Aorta (tissue), 5 donors: ENCODE data around the gene C6orf62. TPM values are rescaled to one million over a fixed set of nuclear protein-coding genes. Genes with fewer than 3 reads are reported as not detected.
"Not testable (repeated sequence)": the region's sequence is repeated elsewhere in the genome, so short reads cannot be mapped to it uniquely, and the experiment has no call there.

ENCODE experiments used
- ATAC-seq: fragments of 200-7000 bp; cut with Tn5 transposase; one replicate; pipeline ENCODE4 v1.9.1; 2022; ENCODE audit warnings: moderate library complexity; ENCODE audit not compliant: low FRiP score
- DNase-seq, 2 donors: peaks; one replicate each; pipeline ENCODE4 v3.0.0-alpha.2; 2020
- H3K27ac ChIP-seq, 2 donors: one replicate each; pipeline ENCODE4 v1.5.1; 2013; ENCODE audit warnings: low read length in 2 of 2, mild to moderate bottlenecking in 2 of 2, moderate library complexity in 2 of 2, control low read depth in 1 of 2, inconsistent platforms in 1 of 2, low read depth in 1 of 2
- H3K27me3 ChIP-seq, 2 donors: one replicate each; pipeline ENCODE4 v1.6.1; 2013; ENCODE audit warnings: control low read depth in 1 of 2, low read length in 1 of 2, mild to moderate bottlenecking in 1 of 2, moderate library complexity in 1 of 2; ENCODE audit not compliant: insufficient read depth in 2 of 2, control insufficient read depth in 1 of 2
- H3K36me3 ChIP-seq, 2 donors: one replicate each; pipeline ENCODE4 v1.6.1; 2013; ENCODE audit warnings: control low read depth in 1 of 2, low read length in 1 of 2, mild to moderate bottlenecking in 1 of 2; ENCODE audit not compliant: insufficient read depth in 2 of 2, control insufficient read depth in 1 of 2
- H3K4me1 ChIP-seq, 2 donors: one replicate each; pipeline ENCODE4 v1.6.1; 2013; ENCODE audit warnings: low read length in 2 of 2, control low read depth in 1 of 2, mild to moderate bottlenecking in 1 of 2, moderate library complexity in 1 of 2; ENCODE audit not compliant: insufficient read depth in 2 of 2, control insufficient read depth in 1 of 2
- H3K4me3 ChIP-seq, 2 donors: one replicate each; pipeline ENCODE4 v1.5.1; 2013; ENCODE audit warnings: low read length in 2 of 2, control low read depth in 1 of 2, mild to moderate bottlenecking in 1 of 2
- H3K9me3 ChIP-seq: one replicate; pipeline ENCODE4 v1.6.1; 2013; ENCODE audit warnings: mild to moderate bottlenecking, low read length; ENCODE audit not compliant: control insufficient read depth
- WGBS, 2 donors: extraction: QIAGEN DNeasy Blood & Tissue Kit; methylation state at CpG; one replicate each; pipeline ENCODE4 v1.1.7; 2013; 5-methylcytosine and 5-hydroxymethylcytosine counted together
- intact Hi-C, 2 donors: fragments of 100-400 bp; cut with DNase I; formaldehyde crosslinking; loops; one replicate each; pipeline versions ENCODE4 v1.14.2 to v1.15.0; 2022
- polyA plus RNA-seq, 2 donors: library from polyadenylated mRNA; stranded (reverse); fragments of 200-250 nt; gene quantifications; one replicate each; pipeline ENCODE4 v1.2.3, GENCODE V29; 2013
- total RNA-seq, 2 donors: library from RNA; stranded (reverse); fragmentation: NEBNext Ultra II Directional; extraction: Animal tissue kit (Norgen Biotek cat#: 25700); gene quantifications; one replicate each; pipeline ENCODE4 v1.2.1, GENCODE V29; 2021
- donor health status: healthy with polysubstance abuse.
- donor health status: Bipolar disorder and iron deficiency.
- donor health status: DM: no; HTN: no; CAD: no.
- donor health status: DM: no; HTN: no; CAD: no.
- donor health status: DM: yes; HTN: yes; CAD: no.

Gene C6orf62
- total and polyA plus RNA-seq, 4 donors = 35.1 to 88.5 (median 57.2) TPM

- intact Hi-C loops = loop anchor here in 1 of 2 donors (10.0 kb wide), 1 partner anchor 97 kb away; the partner anchor contains the start of genes ACOT13 and TDP2
These were observed 42.4 kb upstream of the C6orf62 start for GRCh38 chr6:24761193-24761835.

GRCh38 chr6:24760210-24760609 is 41.3 kb upstream of the C6orf62 start:
- Histone ChIP-seq H3K4me1 (no peaks in the 10 kb centered on the region), H3K4me3 (no peak overlapping the region), H3K27ac (no peak overlapping the region), H3K27me3 (no peaks in the 10 kb centered on the region), H3K9me3 (no peaks in the 10 kb centered on the region), H3K36me3 (no peaks in the 10 kb centered on the region)
- WGBS, 2 donors = 93 to 94% methylated on average over 5 of the region's 5 CpGs
- DNase-seq (no peak), ATAC-seq (no peak)
- intact Hi-C loops = loop anchor here in 1 of 2 donors (10.0 kb wide), 1 partner anchor 95 kb away; the partner anchor contains the start of genes ACOT13 and TDP2

More at GRCh38 chr6:24761193-24761835, 42.4 kb upstream of the C6orf62 start:
- no peak overlapping the region for H3K4me3 ChIP-seq
- H3K36me3 ChIP-seq = no peaks in the 10 kb centered on the region
- DNase-seq = no peak
- H3K9me3 ChIP-seq = no peaks in the 10 kb centered on the region
- H3K4me1 ChIP-seq = no peaks in the 10 kb centered on the region
- no peak overlapping the region for H3K27ac ChIP-seq
- ATAC-seq = no peak
- 89 to 95% methylated on average over 17 of the region's 17 CpGs for WGBS, 2 donors
- H3K27me3 ChIP-seq = no peaks in the 10 kb centered on the region

GRCh38 chr6:24759718-24760117 is 40.8 kb upstream of the C6orf62 start:
- H3K27me3 ChIP-seq = no peaks in the 10 kb centered on the region
- WGBS, 2 donors = 94 to 95% methylated on average over 3 of the region's 3 CpGs
- DNase-seq = no peak
- H3K27ac ChIP-seq = no peak overlapping the region
- H3K4me1 ChIP-seq = no peaks in the 10 kb centered on the region
- no peak overlapping the region for H3K4me3 ChIP-seq
- H3K9me3 ChIP-seq = no peaks in the 10 kb centered on the region
- ATAC-seq = no peak
- intact Hi-C loops = loop anchor here in 1 of 2 donors (10.0 kb wide), 1 partner anchor 95 kb away; the partner anchor contains the start of genes ACOT13 and TDP2
- no peaks in the 10 kb centered on the region for H3K36me3 ChIP-seq

GRCh38 chr6:24757611-24758010 is 38.7 kb upstream of the C6orf62 start:
- no peaks in the 10 kb centered on the region for H3K36me3 ChIP-seq
- DNase-seq (no peak), ATAC-seq (no peak)
- H3K9me3 ChIP-seq = no peaks in the 10 kb centered on the region
- WGBS, 2 donors = 93 to 94% methylated on average over 6 of the region's 6 CpGs
- no peak overlapping the region for H3K27ac ChIP-seq
- intact Hi-C loops = no loop called here
- no peaks in the 10 kb centered on the region for H3K27me3 ChIP-seq
- no peak overlapping the region for H3K4me3 ChIP-seq
- no peaks in the 10 kb centered on the region for H3K4me1 ChIP-seq

GRCh38 chr6:24755279-24755678 is 36.3 kb upstream of the C6orf62 start:
- no peaks in the 10 kb centered on the region for H3K36me3 ChIP-seq
- H3K4me3 ChIP-seq = no peak overlapping the region
- no peak for ATAC-seq
- no peak overlapping the region for H3K27ac ChIP-seq
- no peaks in the 10 kb centered on the region for H3K4me1 ChIP-seq
- DNase-seq = no peak
- intact Hi-C loops = no loop called here
- no peaks in the 10 kb centered on the region for H3K9me3 ChIP-seq
- no peaks in the 10 kb centered on the region for H3K27me3 ChIP-seq

- ATAC-seq, intact Hi-C loops, DNase-seq: not testable (repeated sequence)
These were observed 35.4 kb upstream of the C6orf62 start for GRCh38 chr6:24754378-24754777.

GRCh38 chr6:24753545-24753944 is 34.6 kb upstream of the C6orf62 start:
- Histone ChIP-seq H3K9me3 (no peaks in the 10 kb centered on the region), H3K4me3 (no peak overlapping the region), H3K27me3 (no peaks in the 10 kb centered on the region), H3K4me1 (no peaks in the 10 kb centered on the region), H3K27ac (no peak overlapping the region), H3K36me3 (no peaks in the 10 kb centered on the region)
- ATAC-seq (no peak), DNase-seq (no peak)
- intact Hi-C loops = no loop called here
- 91 to 97% methylated on average over 2 of the region's 2 CpGs for WGBS, 2 donors

More at GRCh38 chr6:24754378-24754777, 35.4 kb upstream of the C6orf62 start:
- not testable (repeated sequence) for H3K27me3 ChIP-seq, H3K36me3 ChIP-seq, H3K4me3 ChIP-seq, H3K4me1 ChIP-seq, H3K27ac ChIP-seq, H3K9me3 ChIP-seq
- 86 to 89% methylated on average over 4 of the region's 4 CpGs for WGBS, 2 donors

- no peak overlapping the region for H3K4me3 ChIP-seq
- ATAC-seq = no peak
- 90 to 94% methylated on average over 1 of the region's 1 CpG for WGBS, 2 donors
These were observed 34.1 kb upstream of the C6orf62 start for GRCh38 chr6:24752917-24753492.

GRCh38 chr6:24752503-24752902 is 33.5 kb upstream of the C6orf62 start:
- no peak for ATAC-seq
- Histone ChIP-seq H3K4me3 (no peak overlapping the region), H3K27me3 (no peaks in the 10 kb centered on the region), H3K9me3 (no peaks in the 10 kb centered on the region), H3K27ac (no peak overlapping the region), H3K4me1 (no peaks in the 10 kb centered on the region), H3K36me3 (no peaks in the 10 kb centered on the region)
- DNase-seq = no peak
- 16 to 18% methylated on average over 2 of the region's 2 CpGs for WGBS, 2 donors
- intact Hi-C loops = no loop called here

More at GRCh38 chr6:24752917-24753492, 34.1 kb upstream of the C6orf62 start:
- DNase-seq = no peak
- intact Hi-C loops = no loop called here
- no peaks in the 10 kb centered on the region for H3K9me3 ChIP-seq
- no peaks in the 10 kb centered on the region for H3K36me3 ChIP-seq
- no peaks in the 10 kb centered on the region for H3K4me1 ChIP-seq
- H3K27ac ChIP-seq = no peak overlapping the region
- no peaks in the 10 kb centered on the region for H3K27me3 ChIP-seq
